NB4 (cell line): ENCODE data around the gene MAP9.

Experiments
- DNase-seq: peaks from one replicate; pipeline ENCODE4 v3.0.0; 2010; ENCODE audit warnings: low read depth
- H3K4me3 ChIP-seq: one replicate; pipeline ENCODE4 v1.5.1; 2011; ENCODE audit warnings: mild to moderate bottlenecking, low read depth, low read length, moderate library complexity
- MYC ChIP-seq: IDR thresholded peaks from 2 replicates; pipeline ENCODE4 v1.6.1; 2011; ENCODE audit warnings: low read depth, low read length
- POLR2A ChIP-seq: IDR thresholded peaks from 2 replicates; pipeline ENCODE4 v1.6.1; 2011; ENCODE audit warnings: mild to moderate bottlenecking; ENCODE audit not compliant: insufficient read length; ENCODE audit errors: extremely low read depth
- TF ChIP-seq, protein P1 (sequence below): IDR thresholded peaks from 2 replicates; pipeline ENCODE4 v1.6.1; 2011; ENCODE audit warnings: low read depth, low read length
- TF ChIP-seq, protein P2 (sequence below): IDR thresholded peaks from one replicate; pipeline ENCODE4 v1.5.1; 2012; ENCODE audit warnings: low read depth, low read length

The MAP9 gene

DNA sequence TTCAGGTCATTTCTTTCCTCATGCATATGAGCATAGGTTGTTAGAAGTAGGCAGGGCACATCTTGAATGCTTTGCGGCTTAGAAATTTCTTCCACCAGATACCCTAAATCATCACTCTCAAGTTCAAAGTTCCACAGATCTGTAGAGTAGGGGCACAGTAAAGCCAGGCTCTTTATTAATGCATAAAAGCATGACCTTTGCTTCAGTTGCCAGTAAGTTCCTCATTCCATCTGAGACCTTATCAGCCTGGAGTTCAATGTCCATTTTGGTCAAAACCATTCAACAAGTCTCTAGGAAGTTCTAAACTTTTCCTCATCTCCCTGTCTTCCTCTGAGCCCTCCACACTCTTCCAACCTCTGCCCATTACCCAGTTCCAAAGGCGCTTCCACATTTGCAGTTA is 77.7 kb downstream of the MAP9 start:
- H3K4me3 ChIP-seq: no peak overlapping the region
- DNase-seq: no peak
- TF ChIP-seq, protein P1, sequence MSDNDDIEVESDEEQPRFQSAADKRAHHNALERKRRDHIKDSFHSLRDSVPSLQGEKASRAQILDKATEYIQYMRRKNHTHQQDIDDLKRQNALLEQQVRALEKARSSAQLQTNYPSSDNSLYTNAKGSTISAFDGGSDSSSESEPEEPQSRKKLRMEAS: no peak
- TF ChIP-seq, protein P2, sequence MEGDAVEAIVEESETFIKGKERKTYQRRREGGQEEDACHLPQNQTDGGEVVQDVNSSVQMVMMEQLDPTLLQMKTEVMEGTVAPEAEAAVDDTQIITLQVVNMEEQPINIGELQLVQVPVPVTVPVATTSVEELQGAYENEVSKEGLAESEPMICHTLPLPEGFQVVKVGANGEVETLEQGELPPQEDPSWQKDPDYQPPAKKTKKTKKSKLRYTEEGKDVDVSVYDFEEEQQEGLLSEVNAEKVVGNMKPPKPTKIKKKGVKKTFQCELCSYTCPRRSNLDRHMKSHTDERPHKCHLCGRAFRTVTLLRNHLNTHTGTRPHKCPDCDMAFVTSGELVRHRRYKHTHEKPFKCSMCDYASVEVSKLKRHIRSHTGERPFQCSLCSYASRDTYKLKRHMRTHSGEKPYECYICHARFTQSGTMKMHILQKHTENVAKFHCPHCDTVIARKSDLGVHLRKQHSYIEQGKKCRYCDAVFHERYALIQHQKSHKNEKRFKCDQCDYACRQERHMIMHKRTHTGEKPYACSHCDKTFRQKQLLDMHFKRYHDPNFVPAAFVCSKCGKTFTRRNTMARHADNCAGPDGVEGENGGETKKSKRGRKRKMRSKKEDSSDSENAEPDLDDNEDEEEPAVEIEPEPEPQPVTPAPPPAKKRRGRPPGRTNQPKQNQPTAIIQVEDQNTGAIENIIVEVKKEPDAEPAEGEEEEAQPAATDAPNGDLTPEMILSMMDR: no peak
- TF ChIP-seq MYC (no peak), POLR2A (no peak)
